ENCODE data around the gene CAMK4. TPM values are rescaled to one million over a fixed set of nuclear protein-coding genes. Genes with fewer than 3 reads are reported as not detected.

CAMK4 gene
- total and polyA plus RNA-seq, 4 donors, result 0.27 to 1.4 (median 1.2) TPM

DNA sequence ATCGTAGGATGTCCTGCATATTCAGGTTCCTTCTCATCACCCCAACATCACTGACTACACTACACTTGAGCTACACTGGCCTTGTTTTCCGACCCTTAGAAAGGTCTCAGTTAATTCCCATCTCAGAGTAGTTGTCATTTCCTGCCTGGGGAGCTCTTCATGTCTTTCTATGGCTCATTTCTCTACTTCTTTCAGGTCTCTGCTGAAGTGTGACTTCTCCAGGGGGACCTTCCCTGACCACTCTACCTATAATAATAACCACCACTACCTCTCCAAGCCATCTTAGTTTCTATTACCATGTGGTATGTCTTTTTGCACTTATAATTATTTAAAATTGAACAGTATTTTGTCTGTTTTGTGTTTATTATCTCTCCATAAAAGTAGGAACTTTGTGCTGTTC is 174.9 kb downstream of the CAMK4 start:
- TF ChIP-seq FOXA2 (IDR thresholded peaks at IDR 0.05) (no peak), SP1 (IDR thresholded peaks at IDR 0.05) (no peak), RAD21 (IDR thresholded peaks at IDR 0.05) (no peak), RXRA (IDR thresholded peaks at IDR 0.05) (no peak), FOXA1 (IDR thresholded peaks at IDR 0.05) (no peak), TAF1 (conservative IDR thresholded peaks at IDR 0.05) (no peak), YY1 (IDR thresholded peaks at IDR 0.05) (no peak), HNF4G (IDR thresholded peaks at IDR 0.05) (no peak), JUND (IDR thresholded peaks at IDR 0.05) (no peak), HNF4A (conservative IDR thresholded peaks at IDR 0.05) (no peak), NR2F2 (IDR thresholded peaks at IDR 0.05) (no peak), GABPA (IDR thresholded peaks at IDR 0.05 in 1 of 2, conservative IDR thresholded peaks at IDR 0.05 in 1 of 2) (no peak), EGR1 (IDR thresholded peaks at IDR 0.05; ENCODE audit: low read depth in 2 of 2) (no peak)
- TF ChIP-seq, protein P1, sequence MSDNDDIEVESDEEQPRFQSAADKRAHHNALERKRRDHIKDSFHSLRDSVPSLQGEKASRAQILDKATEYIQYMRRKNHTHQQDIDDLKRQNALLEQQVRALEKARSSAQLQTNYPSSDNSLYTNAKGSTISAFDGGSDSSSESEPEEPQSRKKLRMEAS (IDR thresholded peaks at IDR 0.05), result no peak
- TF ChIP-seq, protein P2, sequence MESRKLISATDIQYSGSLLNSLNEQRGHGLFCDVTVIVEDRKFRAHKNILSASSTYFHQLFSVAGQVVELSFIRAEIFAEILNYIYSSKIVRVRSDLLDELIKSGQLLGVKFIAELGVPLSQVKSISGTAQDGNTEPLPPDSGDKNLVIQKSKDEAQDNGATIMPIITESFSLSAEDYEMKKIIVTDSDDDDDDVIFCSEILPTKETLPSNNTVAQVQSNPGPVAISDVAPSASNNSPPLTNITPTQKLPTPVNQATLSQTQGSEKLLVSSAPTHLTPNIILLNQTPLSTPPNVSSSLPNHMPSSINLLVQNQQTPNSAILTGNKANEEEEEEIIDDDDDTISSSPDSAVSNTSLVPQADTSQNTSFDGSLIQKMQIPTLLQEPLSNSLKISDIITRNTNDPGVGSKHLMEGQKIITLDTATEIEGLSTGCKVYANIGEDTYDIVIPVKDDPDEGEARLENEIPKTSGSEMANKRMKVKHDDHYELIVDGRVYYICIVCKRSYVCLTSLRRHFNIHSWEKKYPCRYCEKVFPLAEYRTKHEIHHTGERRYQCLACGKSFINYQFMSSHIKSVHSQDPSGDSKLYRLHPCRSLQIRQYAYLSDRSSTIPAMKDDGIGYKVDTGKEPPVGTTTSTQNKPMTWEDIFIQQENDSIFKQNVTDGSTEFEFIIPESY (IDR thresholded peaks at IDR 0.05), result no peak
- TF ChIP-seq, protein P3, sequence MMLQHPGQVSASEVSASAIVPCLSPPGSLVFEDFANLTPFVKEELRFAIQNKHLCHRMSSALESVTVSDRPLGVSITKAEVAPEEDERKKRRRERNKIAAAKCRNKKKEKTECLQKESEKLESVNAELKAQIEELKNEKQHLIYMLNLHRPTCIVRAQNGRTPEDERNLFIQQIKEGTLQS (IDR thresholded peaks at IDR 0.05), result no peak
- TF ChIP-seq, protein P4, sequence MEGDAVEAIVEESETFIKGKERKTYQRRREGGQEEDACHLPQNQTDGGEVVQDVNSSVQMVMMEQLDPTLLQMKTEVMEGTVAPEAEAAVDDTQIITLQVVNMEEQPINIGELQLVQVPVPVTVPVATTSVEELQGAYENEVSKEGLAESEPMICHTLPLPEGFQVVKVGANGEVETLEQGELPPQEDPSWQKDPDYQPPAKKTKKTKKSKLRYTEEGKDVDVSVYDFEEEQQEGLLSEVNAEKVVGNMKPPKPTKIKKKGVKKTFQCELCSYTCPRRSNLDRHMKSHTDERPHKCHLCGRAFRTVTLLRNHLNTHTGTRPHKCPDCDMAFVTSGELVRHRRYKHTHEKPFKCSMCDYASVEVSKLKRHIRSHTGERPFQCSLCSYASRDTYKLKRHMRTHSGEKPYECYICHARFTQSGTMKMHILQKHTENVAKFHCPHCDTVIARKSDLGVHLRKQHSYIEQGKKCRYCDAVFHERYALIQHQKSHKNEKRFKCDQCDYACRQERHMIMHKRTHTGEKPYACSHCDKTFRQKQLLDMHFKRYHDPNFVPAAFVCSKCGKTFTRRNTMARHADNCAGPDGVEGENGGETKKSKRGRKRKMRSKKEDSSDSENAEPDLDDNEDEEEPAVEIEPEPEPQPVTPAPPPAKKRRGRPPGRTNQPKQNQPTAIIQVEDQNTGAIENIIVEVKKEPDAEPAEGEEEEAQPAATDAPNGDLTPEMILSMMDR (IDR thresholded peaks at IDR 0.05; ENCODE audit: low read depth, low read length, missing input control), result no peak
- 66% methylated on average over 2 of the region's 2 CpGs for WGBS
- no peak overlapping the region for H3K9ac ChIP-seq (ENCODE audit: low read depth in 1 of 2, low read length in 2 of 2)
- no peak overlapping the region for H3K27ac ChIP-seq (ENCODE audit: low read depth in 1 of 2, low read length in 2 of 2)
- no peaks in the 10 kb centered on the region for H3K36me3 ChIP-seq (ENCODE audit: control insufficient read depth in 4 of 4, insufficient read depth in 3 of 4, low read depth in 1 of 4, low read length in 3 of 4)
- no peaks in the 10 kb centered on the region for H3K27me3 ChIP-seq (ENCODE audit: control insufficient read depth in 4 of 4, insufficient read depth in 4 of 4, low read length in 3 of 4)
- no peak for DNase-seq (ENCODE audit: low spot score)
- no peak overlapping the region for H3K4me3 ChIP-seq (ENCODE audit: low read depth in 1 of 3, low read length in 3 of 3)
- no peaks in the 10 kb centered on the region for H3K4me1 ChIP-seq (ENCODE audit: control insufficient read depth in 4 of 4, insufficient read depth in 4 of 4, low read length in 3 of 4)
- no peaks in the 10 kb centered on the region for H3K9me3 ChIP-seq (ENCODE audit: control insufficient read depth in 4 of 4, low read length in 3 of 4)

DNA sequence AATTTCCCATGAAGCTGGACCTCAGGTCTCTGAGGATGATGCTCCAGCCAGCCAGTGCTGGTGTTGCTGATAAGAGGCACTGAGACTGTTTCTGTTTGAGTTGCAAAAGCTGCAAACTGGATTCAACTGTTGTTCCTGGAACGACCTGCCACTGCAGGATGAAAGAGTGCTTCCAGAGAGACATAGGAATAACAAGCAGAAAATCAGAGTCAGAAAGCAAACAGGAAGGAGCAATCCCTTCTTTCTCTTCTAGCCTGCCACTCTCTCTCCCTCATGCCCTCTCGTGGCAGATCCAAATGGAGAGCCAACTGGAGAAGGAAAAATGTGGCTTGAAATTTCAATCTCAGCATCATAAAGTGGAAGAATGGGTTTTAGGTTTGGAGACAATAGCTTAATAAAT is 177.7 kb downstream of the CAMK4 start:
- no peak overlapping the region for H3K27ac ChIP-seq (ENCODE audit: low read depth in 1 of 2, low read length in 2 of 2)
- H3K9ac ChIP-seq (ENCODE audit: low read depth in 1 of 2, low read length in 2 of 2), result no peak overlapping the region
- no peaks in the 10 kb centered on the region for H3K27me3 ChIP-seq (ENCODE audit: control insufficient read depth in 4 of 4, insufficient read depth in 4 of 4, low read length in 3 of 4)
- no peak for DNase-seq (ENCODE audit: low spot score)
- H3K36me3 ChIP-seq (ENCODE audit: control insufficient read depth in 4 of 4, insufficient read depth in 3 of 4, low read depth in 1 of 4, low read length in 3 of 4), result no peaks in the 10 kb centered on the region
- peak in 1 of 2 donors; percentile 16 for TF ChIP-seq RAD21 (IDR thresholded peaks at IDR 0.05)
- TF ChIP-seq, protein P4 (IDR thresholded peaks at IDR 0.05; ENCODE audit: low read depth, low read length, missing input control), result no peak
- H3K4me3 ChIP-seq (ENCODE audit: low read depth in 1 of 3, low read length in 3 of 3), result no peak overlapping the region
- H3K4me1 ChIP-seq (ENCODE audit: control insufficient read depth in 4 of 4, insufficient read depth in 4 of 4, low read length in 3 of 4), result no peaks in the 10 kb centered on the region
- WGBS, result 18% methylated on average over 2 of the region's 2 CpGs
- H3K9me3 ChIP-seq (ENCODE audit: control insufficient read depth in 4 of 4, low read length in 3 of 4), result no peaks in the 10 kb centered on the region
